Measurements from ENCODE around the gene MTARC1.

MTARC1 gene

GRCh38 chr1:220770245-220770913 lies 16.3 kb upstream of the MTARC1 start:
- DNase-seq, result no peak

- DNase-seq, result no peak
These were observed 13.9 kb upstream of the MTARC1 start for GRCh38 chr1:220772846-220773245.

GRCh38 chr1:220775240-220775853 lies 11.4 kb upstream of the MTARC1 start:
- peak; percentile 63 for DNase-seq

GRCh38 chr1:220776254-220776653 lies 10.5 kb upstream of the MTARC1 start:
- DNase-seq, result no peak

- peak; percentile 86 for DNase-seq
These were observed 9.9 kb upstream of the MTARC1 start for GRCh38 chr1:220776720-220777326.

- no peak for DNase-seq
These were observed 3.3 kb upstream of the MTARC1 start for GRCh38 chr1:220783453-220783852.

- DNase-seq, result no peak
These were observed 2.0 kb upstream of the MTARC1 start for GRCh38 chr1:220784751-220785150.

- no peak for DNase-seq
These were observed 1.3 kb upstream of the MTARC1 start for GRCh38 chr1:220785166-220786056.

- DNase-seq, result no peak
These were observed 716 bp upstream of the MTARC1 start for GRCh38 chr1:220786057-220786336.

GRCh38 chr1:220787069-220787619 lies 431 bp downstream of the MTARC1 start:
- DNase-seq, result no peak

GRCh38 chr1:220788900-220789299 lies 2.2 kb downstream of the MTARC1 start:
- no peak for DNase-seq

GRCh38 chr1:220789532-220790147 lies 2.9 kb downstream of the MTARC1 start:
- DNase-seq, result peak; percentile 49

- DNase-seq, result no peak
These were observed 4.6 kb downstream of the MTARC1 start for GRCh38 chr1:220791285-220791684.

- DNase-seq, result no peak
These were observed 5.2 kb downstream of the MTARC1 start for GRCh38 chr1:220791956-220792355.

- no peak for DNase-seq
These were observed 9.8 kb downstream of the MTARC1 start for GRCh38 chr1:220796530-220796929.

- no peak for DNase-seq
These were observed 10.3 kb downstream of the MTARC1 start for GRCh38 chr1:220797044-220797443.

GRCh38 chr1:220797553-220797952 lies 10.8 kb downstream of the MTARC1 start:
- no peak for DNase-seq

GRCh38 chr1:220798338-220798737 lies 11.6 kb downstream of the MTARC1 start:
- DNase-seq, result no peak

- DNase-seq, result no peak
These were observed 13.5 kb downstream of the MTARC1 start for GRCh38 chr1:220800262-220800661.

GRCh38 chr1:220803401-220804201 lies 16.9 kb downstream of the MTARC1 start:
- DNase-seq, result peak; percentile 54

- DNase-seq, result no peak
These were observed 17.5 kb downstream of the MTARC1 start for GRCh38 chr1:220804202-220804586.

GRCh38 chr1:220806408-220806807 lies 19.7 kb downstream of the MTARC1 start:
- DNase-seq, result no peak
